GM19328 (cell line): ENCODE results near the gene EHD2.
"Not testable (repeated sequence)": the region's sequence is repeated elsewhere in the genome, so short reads cannot be mapped to it uniquely, and the experiment has no call there.

ENCODE experiments used
- ATAC-seq: cut with Tn5 transposase; IDR thresholded peaks from one replicate; pipeline ENCODE4 v1.9.1; 2021; ENCODE audit warnings: mild to moderate bottlenecking, moderate library complexity; ENCODE audit not compliant: unreplicated experiment

The EHD2 gene

GRCh38 chr19:47745010-47745901 lies 32.0 kb downstream of the EHD2 start, which contains the start of gene NOP53:
TSS of gene NOP53 (plus strand) at chr19:47745546. CDS start at chr19:47745560, 14 bp downstream.
- no peak for ATAC-seq

GRCh38 chr19:47746129-47746528 lies 32.9 kb downstream of the EHD2 start:
- not testable (repeated sequence) for ATAC-seq

- no peak for ATAC-seq
Observed at GRCh38 chr19:47749326-47749725, 36.1 kb downstream of the EHD2 start.

- ATAC-seq, result no peak
Observed at GRCh38 chr19:47750752-47751151, 37.5 kb downstream of the EHD2 start.

- ATAC-seq, result no peak
Observed at GRCh38 chr19:47752440-47753211, 39.4 kb downstream of the EHD2 start.

GRCh38 chr19:47754206-47755064 lies 41.2 kb downstream of the EHD2 start:
- ATAC-seq, result no peak

GRCh38 chr19:47755065-47755761 lies 42.0 kb downstream of the EHD2 start:
- ATAC-seq, result no peak

- no peak for ATAC-seq
Observed at GRCh38 chr19:47755762-47756626, 42.8 kb downstream of the EHD2 start.

- no peak for ATAC-seq
Observed at GRCh38 chr19:47756627-47756929, 43.4 kb downstream of the EHD2 start.

- no peak for ATAC-seq
Observed at GRCh38 chr19:47756953-47757608, 43.9 kb downstream of the EHD2 start.

GRCh38 chr19:47757617-47758442 lies 44.6 kb downstream of the EHD2 start:
- no peak for ATAC-seq

- ATAC-seq, result no peak
Observed at GRCh38 chr19:47758443-47758804, 45.2 kb downstream of the EHD2 start.

GRCh38 chr19:47760632-47760999 lies 47.4 kb downstream of the EHD2 start:
- ATAC-seq, result no peak

GRCh38 chr19:47761566-47761965 lies 48.3 kb downstream of the EHD2 start:
- no peak for ATAC-seq

GRCh38 chr19:47762151-47762550 lies 48.9 kb downstream of the EHD2 start:
- ATAC-seq, result no peak

- no peak for ATAC-seq
Observed at GRCh38 chr19:47762615-47763308, 49.5 kb downstream of the EHD2 start.

GRCh38 chr19:47764705-47765104 lies 51.5 kb downstream of the EHD2 start:
- ATAC-seq, result not testable (repeated sequence)
